Retinal pigment epithelial cell (primary cell): ENCODE measurements around the gene DGAT2.
A peak's percentile ranks its signal among the peaks of the same experiment; 100 is the strongest.

Source experiments
- DNase-seq: peaks from one replicate; pipeline ENCODE4 v3.0.0-alpha.2; 2010; ENCODE audit warnings: low read depth
- H3K4me3 ChIP-seq: 2 replicates; pipeline ENCODE4 v1.5.1; 2011; ENCODE audit warnings: mild to moderate bottlenecking, low read length, control low read depth, moderate library complexity
- TF ChIP-seq, protein P1 (sequence below): conservative IDR thresholded peaks from 2 replicates; pipeline ENCODE4 v1.5.1; 2011; ENCODE audit warnings: low read depth, low read length, control low read depth, inconsistent platforms

DGAT2 gene

DNA sequence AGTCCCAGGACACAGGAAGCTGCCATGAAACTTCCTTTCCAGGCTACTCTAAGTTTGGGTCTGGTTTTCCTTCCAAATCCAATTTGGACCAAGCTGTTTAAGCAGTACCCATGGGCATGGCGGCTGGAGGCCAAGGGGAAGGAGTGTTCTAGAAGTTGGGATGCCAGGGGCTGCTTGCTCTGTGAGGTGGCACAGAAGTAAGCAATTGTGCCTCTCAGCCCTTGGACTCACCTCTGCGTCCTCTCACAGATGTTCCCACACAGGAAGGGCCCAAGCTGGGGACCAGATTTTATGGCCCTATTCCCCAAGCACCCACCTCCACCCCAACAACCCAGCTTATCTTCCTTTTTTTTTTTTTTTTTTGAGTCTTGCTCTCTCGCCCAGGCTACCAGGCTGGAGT is 3.5 kb upstream of the DGAT2 start:
- DNase-seq = no peak
- no peak overlapping the region for H3K4me3 ChIP-seq
- TF ChIP-seq, protein P1, sequence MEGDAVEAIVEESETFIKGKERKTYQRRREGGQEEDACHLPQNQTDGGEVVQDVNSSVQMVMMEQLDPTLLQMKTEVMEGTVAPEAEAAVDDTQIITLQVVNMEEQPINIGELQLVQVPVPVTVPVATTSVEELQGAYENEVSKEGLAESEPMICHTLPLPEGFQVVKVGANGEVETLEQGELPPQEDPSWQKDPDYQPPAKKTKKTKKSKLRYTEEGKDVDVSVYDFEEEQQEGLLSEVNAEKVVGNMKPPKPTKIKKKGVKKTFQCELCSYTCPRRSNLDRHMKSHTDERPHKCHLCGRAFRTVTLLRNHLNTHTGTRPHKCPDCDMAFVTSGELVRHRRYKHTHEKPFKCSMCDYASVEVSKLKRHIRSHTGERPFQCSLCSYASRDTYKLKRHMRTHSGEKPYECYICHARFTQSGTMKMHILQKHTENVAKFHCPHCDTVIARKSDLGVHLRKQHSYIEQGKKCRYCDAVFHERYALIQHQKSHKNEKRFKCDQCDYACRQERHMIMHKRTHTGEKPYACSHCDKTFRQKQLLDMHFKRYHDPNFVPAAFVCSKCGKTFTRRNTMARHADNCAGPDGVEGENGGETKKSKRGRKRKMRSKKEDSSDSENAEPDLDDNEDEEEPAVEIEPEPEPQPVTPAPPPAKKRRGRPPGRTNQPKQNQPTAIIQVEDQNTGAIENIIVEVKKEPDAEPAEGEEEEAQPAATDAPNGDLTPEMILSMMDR = no peak

DNA sequence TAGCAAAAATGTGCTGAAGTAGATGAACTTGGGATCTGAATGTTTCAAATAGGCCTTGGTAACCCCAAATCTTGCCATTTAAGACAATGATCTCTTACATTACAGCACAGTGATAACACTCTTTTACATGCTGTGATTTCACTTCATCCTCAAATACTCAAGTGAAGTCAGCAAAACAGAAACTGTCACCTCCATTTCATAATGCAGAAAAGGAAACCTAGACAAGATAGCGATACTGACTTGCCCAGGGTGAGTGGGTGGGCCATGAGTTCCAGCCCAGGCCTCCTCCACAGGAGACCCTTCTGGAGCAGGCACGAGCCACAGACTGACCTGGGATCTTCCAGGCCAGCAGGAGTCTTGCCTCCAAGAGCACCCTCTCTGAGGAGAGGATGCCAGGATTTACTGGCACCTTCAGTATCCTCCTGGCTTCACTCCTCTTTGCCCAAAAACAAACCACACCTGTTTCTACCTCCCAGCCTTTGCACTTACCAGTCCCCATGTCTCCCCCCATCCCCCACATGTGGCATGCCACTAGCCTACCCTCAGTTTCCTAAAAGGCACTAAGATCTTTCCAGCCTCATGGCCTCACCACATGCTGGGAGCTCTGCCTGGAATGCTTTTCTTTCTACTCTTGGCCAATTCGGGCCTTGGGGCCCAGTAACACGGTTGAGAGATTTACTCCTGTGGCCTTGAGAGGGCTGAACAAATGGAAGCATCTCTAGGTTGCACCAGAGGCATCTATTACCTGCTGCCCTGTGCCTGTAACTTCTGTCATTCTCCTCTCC is 1.9 kb upstream of the DGAT2 start:
- no peak overlapping the region for H3K4me3 ChIP-seq
- no peak for DNase-seq
- TF ChIP-seq, protein P1 = no peak

DNA sequence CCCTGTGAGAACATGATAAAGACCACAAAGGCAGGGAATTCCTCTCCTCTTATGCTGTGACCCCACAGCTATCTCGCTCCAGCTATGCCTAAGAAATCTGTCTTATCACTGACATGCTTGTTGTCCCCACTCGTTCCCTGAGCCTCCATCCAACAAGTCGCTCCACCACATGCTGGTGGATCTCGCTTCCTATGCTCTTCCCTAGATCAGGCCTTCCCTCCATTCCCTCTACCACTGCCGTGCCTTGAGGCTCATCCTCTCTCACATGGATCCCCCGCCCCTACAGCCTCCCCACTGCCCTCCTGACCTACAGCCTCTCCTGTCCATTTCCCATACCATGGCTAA is 1.4 kb upstream of the DGAT2 start:
- H3K4me3 ChIP-seq = no peak overlapping the region
- TF ChIP-seq, protein P1 = no peak
- no peak for DNase-seq

DNA sequence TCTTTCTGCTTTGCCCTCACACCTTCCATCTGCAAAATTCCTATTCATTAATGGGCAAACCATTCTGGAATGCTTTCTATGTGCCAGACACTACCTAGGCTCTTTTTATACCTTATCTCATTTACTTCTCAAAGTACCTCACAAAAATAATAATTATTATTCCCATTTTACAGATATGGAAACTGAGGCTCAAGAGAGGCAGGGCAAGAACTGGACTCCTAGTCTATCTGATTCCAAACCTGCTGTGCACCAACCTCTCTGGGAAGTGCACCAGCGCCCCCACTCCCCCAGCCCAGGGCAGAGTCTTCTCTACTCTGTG is 826 bp upstream of the DGAT2 start:
- no peak overlapping the region for H3K4me3 ChIP-seq
- no peak for DNase-seq
- TF ChIP-seq, protein P1 = no peak

DNA sequence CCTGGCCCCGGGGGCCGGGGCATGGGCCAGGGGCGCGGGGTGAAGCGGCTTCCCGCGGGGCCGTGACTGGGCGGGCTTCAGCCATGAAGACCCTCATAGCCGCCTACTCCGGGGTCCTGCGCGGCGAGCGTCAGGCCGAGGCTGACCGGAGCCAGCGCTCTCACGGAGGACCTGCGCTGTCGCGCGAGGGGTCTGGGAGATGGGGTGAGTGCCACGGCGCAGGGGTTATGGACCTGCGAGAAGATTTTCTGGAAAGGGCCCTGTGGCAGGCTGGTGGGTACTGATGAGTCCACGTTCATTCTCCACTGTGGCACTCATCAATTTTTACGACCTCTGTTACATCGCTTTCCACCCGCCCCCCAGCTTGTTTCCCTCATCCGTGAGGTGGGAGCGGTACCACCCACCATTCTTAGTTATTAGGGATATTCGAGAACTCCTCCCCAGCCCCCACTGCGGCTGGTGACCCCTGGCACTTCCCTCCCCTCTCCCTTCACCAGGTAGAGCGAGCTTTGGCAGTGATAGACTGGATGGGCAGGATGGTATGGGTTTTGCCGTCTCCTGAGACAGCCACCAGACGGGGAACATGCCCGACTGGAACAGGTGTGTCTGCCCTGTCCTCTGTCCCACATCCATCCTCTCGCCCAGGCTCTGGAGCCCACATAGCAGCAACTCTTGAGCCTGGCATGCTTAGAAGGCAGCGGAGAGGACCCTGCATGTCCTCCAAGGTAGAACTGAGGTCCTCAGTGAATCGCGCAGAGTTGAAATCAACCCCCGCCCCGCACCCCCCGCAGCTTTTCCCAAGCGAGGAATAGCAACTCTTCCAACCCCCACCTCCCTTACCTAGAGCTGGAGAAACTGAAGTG is 562 bp downstream of the DGAT2 start:
- no peak for DNase-seq

DNA sequence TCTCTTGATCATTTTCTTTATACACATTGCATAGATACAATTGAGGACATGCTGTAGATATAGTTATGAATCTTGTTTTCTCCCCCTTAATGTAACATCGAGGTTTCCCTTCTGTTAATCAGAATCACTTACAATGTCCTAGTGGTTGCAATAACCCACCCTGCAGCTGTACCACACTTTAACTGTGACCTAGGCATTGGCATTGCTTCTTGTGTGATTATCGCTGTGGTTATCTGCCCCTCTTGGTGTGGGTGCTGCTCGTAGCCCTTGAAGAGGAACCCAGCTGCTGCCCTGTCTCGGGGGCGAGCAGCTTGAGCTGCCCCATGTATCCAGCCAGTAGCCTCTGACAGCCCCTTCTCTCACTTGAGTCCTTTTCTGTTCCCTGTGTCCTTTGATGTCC is 1.5 kb downstream of the DGAT2 start:
- TF ChIP-seq, protein P1 = no peak
- no peak for DNase-seq
- no peak overlapping the region for H3K4me3 ChIP-seq

More for the DNA sequence above, 562 bp downstream of the DGAT2 start:
- TF ChIP-seq, protein P1 = no peak
- H3K4me3 ChIP-seq = peak overlapping the region; percentile 47
